GM21447 (cell line): ENCODE results near the gene PATJ.
"Not testable (repeated sequence)": the region's sequence is repeated elsewhere in the genome, so short reads cannot be mapped to it uniquely, and the experiment has no call there.

Source experiments
- ATAC-seq: cut with Tn5 transposase; IDR thresholded peaks from one replicate; pipeline ENCODE4 v1.9.1; 2021; ENCODE audit not compliant: unreplicated experiment

PATJ gene

GRCh38 chr1:62139410-62139809 lies 397.1 kb downstream of the PATJ start:
- ATAC-seq = no peak

DNA sequence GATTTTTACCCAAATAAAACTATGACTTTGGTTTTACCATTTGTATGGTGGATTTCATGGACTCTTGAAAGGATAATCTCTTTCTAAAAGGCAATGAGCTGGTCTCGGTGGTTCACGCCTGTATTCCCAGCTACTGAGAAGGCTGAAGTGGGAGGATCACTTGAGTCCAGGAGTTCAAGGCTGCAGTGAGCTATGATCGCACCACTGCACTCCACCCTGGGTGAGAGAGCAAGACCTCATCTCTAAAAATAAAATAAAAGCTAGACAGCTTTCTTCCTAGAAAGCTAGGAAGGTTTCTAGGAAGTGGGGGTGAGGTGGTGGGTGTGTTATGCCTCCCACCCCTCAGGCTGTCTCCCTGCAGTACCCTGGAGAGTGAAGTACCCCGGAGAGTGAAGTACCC lies 398.4 kb downstream of the PATJ start:
- ATAC-seq = no peak

DNA sequence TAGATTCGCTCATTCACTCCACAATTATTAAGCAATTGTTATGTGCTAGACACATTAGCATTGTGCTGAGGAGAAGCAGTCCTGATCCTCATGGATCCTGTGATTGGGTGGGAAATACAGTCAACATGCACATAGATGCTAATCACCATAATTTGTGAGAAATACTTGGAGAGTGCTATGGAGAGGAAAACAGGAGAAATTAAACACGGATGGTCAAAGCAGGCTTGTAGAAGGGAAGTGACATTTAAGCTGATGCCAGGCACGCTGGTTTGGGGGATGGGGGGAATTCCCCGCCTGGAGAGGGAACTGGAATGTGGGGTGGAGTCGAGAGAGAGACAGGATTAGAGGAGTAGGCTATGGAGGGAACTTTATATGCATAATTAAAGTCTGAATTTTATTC lies 400.2 kb downstream of the PATJ start:
- ATAC-seq = no peak

GRCh38 chr1:62144238-62144831 lies 402.1 kb downstream of the PATJ start:
- ATAC-seq = no peak

- ATAC-seq = peak; percentile 76
Observed at GRCh38 chr1:62159940-62160348, 417.7 kb downstream of the PATJ start.

DNA sequence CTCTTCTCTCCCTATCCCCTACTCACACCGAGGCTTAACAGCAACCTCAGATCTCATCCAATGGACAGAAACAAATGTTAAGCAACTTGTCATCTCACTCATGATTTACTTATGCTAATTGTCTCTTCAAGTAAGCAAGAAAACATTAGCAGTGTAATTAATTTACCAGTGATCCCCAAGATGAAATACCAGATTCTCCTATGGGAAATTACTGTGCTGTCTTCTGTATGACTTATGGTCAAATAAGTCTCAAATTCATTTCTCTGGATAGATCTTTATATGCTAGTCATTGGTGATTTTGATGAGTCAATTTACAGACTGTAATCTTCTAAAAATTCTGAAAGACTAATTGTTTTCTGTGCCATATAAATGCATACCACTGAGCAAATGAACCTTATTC lies 419.4 kb downstream of the PATJ start:
- no peak for ATAC-seq

- ATAC-seq = not testable (repeated sequence)
Observed at GRCh38 chr1:62170380-62170779, 428.1 kb downstream of the PATJ start.

GRCh38 chr1:62175568-62176179 lies 433.4 kb downstream of the PATJ start:
- no peak for ATAC-seq

GRCh38 chr1:62176597-62177312 lies 434.5 kb downstream of the PATJ start:
- no peak for ATAC-seq

- no peak for ATAC-seq
Observed at GRCh38 chr1:62177621-62178020, 435.3 kb downstream of the PATJ start.

DNA sequence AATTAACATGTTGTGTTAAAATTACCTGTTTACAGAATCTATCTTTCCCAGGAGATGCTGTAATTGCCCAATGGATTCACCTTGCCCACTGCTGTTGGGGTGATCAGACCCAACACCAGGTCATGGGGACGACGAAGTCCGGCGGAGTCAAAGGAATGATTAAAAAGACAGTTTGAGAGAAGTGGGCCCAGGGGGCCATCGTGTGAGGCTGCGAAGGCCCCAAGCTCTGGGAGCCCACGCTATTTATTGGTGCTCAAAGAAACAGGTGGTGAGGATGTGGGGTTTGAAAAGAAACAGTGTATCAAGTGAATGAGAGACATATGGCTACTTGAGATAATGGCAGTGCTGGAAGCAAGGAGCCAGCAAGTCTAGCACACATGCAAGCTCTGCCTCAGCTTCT lies 436.1 kb downstream of the PATJ start:
- no peak for ATAC-seq

DNA sequence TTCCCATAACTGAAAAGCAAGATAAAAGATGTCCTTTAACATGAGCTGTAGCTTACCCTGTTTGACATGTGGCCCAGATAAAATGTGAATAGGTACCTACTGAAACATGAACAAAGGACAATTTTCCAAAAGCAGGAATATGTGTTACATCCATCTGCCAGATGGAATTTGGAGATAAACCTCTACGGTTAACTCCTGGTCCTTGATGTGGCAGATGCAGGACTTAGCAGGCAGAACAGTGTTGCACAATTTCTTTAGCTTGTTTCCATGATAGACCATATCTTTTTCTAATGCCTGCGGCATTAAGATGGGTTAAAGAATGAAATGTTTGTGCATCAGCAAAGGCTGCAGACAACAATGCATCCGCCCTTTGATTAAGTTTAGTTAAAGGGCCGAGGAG lies 437.8 kb downstream of the PATJ start:
- not testable (repeated sequence) for ATAC-seq

- no peak for ATAC-seq
Observed at GRCh38 chr1:62180639-62181038, 438.4 kb downstream of the PATJ start.

DNA sequence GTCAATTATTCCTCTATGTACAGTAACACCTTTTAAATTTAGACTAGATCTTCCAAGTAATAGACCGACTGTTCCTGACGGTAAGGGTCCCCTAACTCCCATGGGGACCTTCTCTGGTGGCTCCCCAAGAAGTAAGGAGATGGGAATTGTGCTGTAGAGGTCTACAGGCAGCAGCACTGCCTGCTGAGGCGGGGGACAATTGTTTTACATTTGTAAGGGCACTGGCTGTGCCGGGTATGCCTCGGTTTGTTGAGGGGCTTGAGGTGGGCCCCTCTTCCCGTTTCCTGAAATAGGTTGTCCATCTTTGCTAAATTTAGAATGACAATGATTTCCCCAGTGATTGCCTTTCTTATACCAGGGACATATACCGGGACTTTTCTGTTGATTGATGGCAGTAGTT lies 439.3 kb downstream of the PATJ start:
- no peak for ATAC-seq

- ATAC-seq = not testable (repeated sequence)
Observed at GRCh38 chr1:62182157-62182556, 439.9 kb downstream of the PATJ start.

DNA sequence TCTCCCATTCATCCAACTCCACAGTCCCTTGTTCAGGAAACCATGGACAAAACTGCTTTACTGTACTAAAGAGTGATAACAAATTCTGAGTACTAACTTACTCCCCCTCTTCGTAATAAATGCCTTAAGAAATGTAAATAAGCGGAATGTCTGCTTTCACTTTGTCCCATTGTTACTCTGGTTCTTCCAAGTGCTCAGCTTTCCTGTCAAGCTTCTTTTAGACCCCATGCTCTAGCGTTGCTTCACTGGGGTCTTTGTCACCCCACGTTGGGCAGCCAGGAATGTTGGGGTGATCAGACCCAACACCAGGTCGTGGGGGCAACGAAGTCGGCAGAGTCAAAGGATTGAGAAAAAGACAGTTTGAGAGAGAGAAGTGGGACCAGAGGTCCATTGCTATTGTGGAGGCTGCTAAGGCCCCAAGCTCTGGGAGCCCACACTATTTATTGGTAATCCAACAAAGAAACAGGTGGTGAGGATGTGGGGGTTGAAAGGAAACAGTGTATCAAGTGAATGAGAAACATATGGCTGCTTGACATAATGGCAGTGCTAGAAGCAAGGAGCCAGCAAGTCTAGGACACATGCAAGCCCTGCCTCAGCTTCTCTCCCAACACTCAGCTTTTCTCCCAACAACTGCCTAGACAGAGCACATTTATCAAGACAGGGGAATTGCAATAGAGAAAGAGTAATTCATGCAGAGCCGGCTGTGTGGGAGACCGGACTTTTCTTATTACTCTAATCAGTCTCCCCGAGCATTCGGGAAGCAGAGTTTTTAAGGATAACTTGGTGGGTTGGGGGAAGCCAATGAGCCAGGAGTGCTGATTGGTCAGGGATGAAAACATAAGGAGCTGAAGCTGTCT lies 441.1 kb downstream of the PATJ start:
- not testable (repeated sequence) for ATAC-seq

GRCh38 chr1:62184336-62184735 lies 442.1 kb downstream of the PATJ start:
- no peak for ATAC-seq

DNA sequence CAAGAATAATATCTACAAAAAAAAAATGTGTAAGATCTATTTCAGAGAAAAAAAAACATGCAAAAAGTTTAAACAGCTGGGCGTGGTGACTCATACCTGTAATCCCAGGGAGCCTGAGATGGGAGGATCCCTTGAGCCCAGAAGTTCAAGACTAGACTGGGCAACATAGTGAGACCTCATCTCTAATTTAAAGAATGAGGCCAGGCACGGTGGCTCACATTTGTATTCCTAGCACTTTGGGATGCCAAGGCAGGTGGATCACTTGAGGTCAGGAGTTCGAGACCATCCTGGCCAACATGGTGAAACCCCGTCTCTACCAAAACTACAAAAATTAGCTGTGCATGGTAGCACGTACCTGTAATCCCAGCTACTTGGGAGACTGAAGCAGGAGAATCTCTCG lies 443.0 kb downstream of the PATJ start:
- ATAC-seq = not testable (repeated sequence)

DNA sequence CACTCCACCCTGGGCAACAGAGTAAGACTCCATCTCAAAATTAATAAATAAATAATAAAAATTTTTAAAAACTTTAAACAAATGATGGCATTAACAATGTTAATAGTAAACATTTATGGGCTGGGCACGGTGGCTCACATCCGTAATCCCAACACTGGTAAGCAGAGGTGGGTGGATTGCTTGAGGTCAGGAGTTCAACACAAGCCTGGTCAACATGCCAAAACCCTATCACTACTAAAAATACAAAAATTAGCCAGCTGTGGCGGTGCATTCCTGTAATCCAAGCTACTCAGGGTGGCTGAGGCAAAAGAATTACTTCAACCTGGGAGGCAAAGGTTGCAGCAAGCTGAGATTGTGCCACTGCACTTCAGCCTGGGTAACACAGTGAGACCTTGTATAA lies 443.4 kb downstream of the PATJ start:
- ATAC-seq = no peak

DNA sequence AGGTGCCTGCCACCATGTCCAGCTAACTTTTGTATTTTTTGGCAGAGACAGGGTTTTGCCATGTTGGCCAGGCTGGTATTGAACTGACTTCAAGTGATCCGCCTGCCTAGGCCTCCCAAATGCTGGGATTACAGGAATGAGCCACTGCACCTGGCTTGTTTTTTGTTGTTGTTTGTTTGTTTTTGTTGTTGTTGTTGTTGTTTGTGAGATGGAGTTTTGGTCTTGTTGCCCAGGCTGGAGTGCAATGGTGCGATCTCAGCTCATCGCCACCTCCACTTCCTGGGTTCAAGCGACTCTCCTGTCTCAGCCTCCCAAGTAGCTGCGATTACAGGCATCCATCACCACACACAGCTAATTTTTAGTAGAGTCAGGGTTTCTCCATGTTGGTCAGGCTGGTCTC lies 445.3 kb downstream of the PATJ start:
- no peak for ATAC-seq

DNA sequence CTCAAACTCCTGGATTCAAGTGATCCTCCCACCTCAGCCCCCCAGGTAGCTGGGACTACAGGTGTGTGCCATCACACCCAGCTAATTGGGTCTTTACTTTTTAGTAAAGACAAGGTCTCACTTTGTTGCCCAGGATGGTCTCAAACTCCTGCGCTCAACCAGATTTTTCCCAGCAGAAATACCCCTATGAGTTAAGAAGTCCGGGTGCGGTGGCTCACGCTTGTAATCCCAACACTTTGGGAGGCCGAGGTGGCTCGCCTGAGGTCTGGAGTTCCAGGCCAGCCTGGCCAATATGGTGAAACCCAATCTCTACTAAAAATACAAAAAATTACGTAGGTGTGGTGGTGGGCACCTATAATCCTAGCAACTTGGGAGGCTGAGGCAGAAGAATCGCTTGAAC lies 445.8 kb downstream of the PATJ start:
- no peak for ATAC-seq
